ENCODE data around the gene COX6A2. TPM values are rescaled to one million over a fixed set of nuclear protein-coding genes. Genes with fewer than 3 reads are reported as not detected.

COX6A2 gene
- polyA plus RNA-seq, 1 donor from 2014 or later: not detected

- Histone ChIP-seq H3K9ac (ENCODE audit: low read length) (no peak overlapping the region), H4K20me1 (ENCODE audit: insufficient read depth) (no peaks in the 10 kb centered on the region), H3K9me3 (ENCODE audit: low read length) (no peaks in the 10 kb centered on the region), H2AFZ (ENCODE audit: low read depth, low read length) (no peak overlapping the region), H3K36me3 (ENCODE audit: insufficient read depth, low read length) (no peaks in the 10 kb centered on the region), H3K27me3 (ENCODE audit: insufficient read depth, low read depth, low read length) (no peaks in the 10 kb centered on the region), H3K27ac (ENCODE audit: low read length) (no peak overlapping the region), H3K79me2 (replicated peaks; ENCODE audit: insufficient read depth, low read length) (no peaks in the 10 kb centered on the region), H3F3A (ENCODE audit: insufficient read depth, low read length, poor library complexity, severe bottlenecking) (no peaks in the 10 kb centered on the region), H3K4me2 (ENCODE audit: low read length) (no peak overlapping the region), H3K9me2 (ENCODE audit: insufficient read depth, low read length) (no peaks in the 10 kb centered on the region), H3K4me3 (ENCODE audit: low read length) (no peak overlapping the region)
- no peak for TF ChIP-seq EP300 (conservative IDR thresholded peaks at IDR 0.05; ENCODE audit: poor library complexity, severe bottlenecking)
- no peak for TF ChIP-seq CTCF (IDR thresholded peaks at IDR 0.05; ENCODE audit: poor library complexity, severe bottlenecking)
- no peak for TF ChIP-seq MXI1 (conservative IDR thresholded peaks at IDR 0.05; ENCODE audit: poor library complexity, severe bottlenecking)
- TF ChIP-seq SMC3 (conservative IDR thresholded peaks at IDR 0.05; ENCODE audit: poor library complexity): no peak
- TF ChIP-seq EZH2 (IDR thresholded peaks at IDR 0.05; ENCODE audit: borderline replicate concordance, insufficient read depth, low read length, poor library complexity, severe bottlenecking): no peak
- TF ChIP-seq REST (IDR thresholded peaks at IDR 0.05; ENCODE audit: borderline replicate concordance): no peak
- no peak for TF ChIP-seq POLR2AphosphoS5 (IDR thresholded peaks at IDR 0.05)
- no peak for TF ChIP-seq RAD21 (conservative IDR thresholded peaks at IDR 0.05)
- TF ChIP-seq TAF1 (IDR thresholded peaks at IDR 0.05; ENCODE audit: low read depth): no peak
Observed at GRCh38 chr16:31430380-31431052, 2.4 kb upstream of the COX6A2 start.

GRCh38 chr16:31429796-31430195, 1.6 kb upstream of the COX6A2 start:
- Histone ChIP-seq H4K20me1 (ENCODE audit: insufficient read depth) (no peaks in the 10 kb centered on the region), H3K4me3 (ENCODE audit: low read length) (no peak overlapping the region), H3K27me3 (ENCODE audit: insufficient read depth, low read depth, low read length) (no peaks in the 10 kb centered on the region), H3K79me2 (replicated peaks; ENCODE audit: insufficient read depth, low read length) (no peaks in the 10 kb centered on the region), H3K36me3 (ENCODE audit: insufficient read depth, low read length) (no peaks in the 10 kb centered on the region), H3F3A (ENCODE audit: insufficient read depth, low read length, poor library complexity, severe bottlenecking) (no peaks in the 10 kb centered on the region), H3K4me2 (ENCODE audit: low read length) (no peak overlapping the region), H3K9me2 (ENCODE audit: insufficient read depth, low read length) (no peaks in the 10 kb centered on the region), H3K9me3 (ENCODE audit: low read length) (no peaks in the 10 kb centered on the region), H3K27ac (ENCODE audit: low read length) (no peak overlapping the region), H3K9ac (ENCODE audit: low read length) (no peak overlapping the region), H2AFZ (ENCODE audit: low read depth, low read length) (no peak overlapping the region)
- TF ChIP-seq TAF1 (IDR thresholded peaks at IDR 0.05; ENCODE audit: low read depth): no peak
- TF ChIP-seq EZH2 (IDR thresholded peaks at IDR 0.05; ENCODE audit: borderline replicate concordance, insufficient read depth, low read length, poor library complexity, severe bottlenecking): no peak
- no peak for TF ChIP-seq CTCF (IDR thresholded peaks at IDR 0.05; ENCODE audit: poor library complexity, severe bottlenecking)
- no peak for TF ChIP-seq EP300 (conservative IDR thresholded peaks at IDR 0.05; ENCODE audit: poor library complexity, severe bottlenecking)
- TF ChIP-seq RAD21 (conservative IDR thresholded peaks at IDR 0.05): no peak
- no peak for TF ChIP-seq MXI1 (conservative IDR thresholded peaks at IDR 0.05; ENCODE audit: poor library complexity, severe bottlenecking)
- no peak for TF ChIP-seq SMC3 (conservative IDR thresholded peaks at IDR 0.05; ENCODE audit: poor library complexity)
- TF ChIP-seq POLR2AphosphoS5 (IDR thresholded peaks at IDR 0.05): no peak
- no peak for TF ChIP-seq REST (IDR thresholded peaks at IDR 0.05; ENCODE audit: borderline replicate concordance)

All from neural cell (in vitro differentiated cells).